Measurements from ENCODE around the gene ZNF746. TPM values are rescaled to one million over a fixed set of nuclear protein-coding genes. Genes with fewer than 3 reads are reported as not detected.

Gene ZNF746
- total and polyA plus RNA-seq, 9 of the 15 experiments (the other 6 are each of a cell fraction or from before 2014, with no cell fraction given): 1.7 to 31.6 (median 13.3) TPM

GRCh38 chr7:149474309-149475120, 23.1 kb downstream of the ZNF746 start:
- TF ChIP-seq NFE2L1 (tag; IDR thresholded peaks at IDR 0.05; ENCODE audit: borderline replicate concordance, low read depth) (no peak), CTCF (IDR thresholded peaks at IDR 0.05 in 2 of 3, conservative IDR thresholded peaks at IDR 0.05 in 1 of 3; ENCODE audit: insufficient read depth in 2 of 3, low read depth in 1 of 3, low read length in 3 of 3) (0 out of 6 replicates have a peak, but pooled peaks of 2 of the 3 experiments have one; percentile 16 to 19), HIVEP1 (CRISPR knock-in tag; IDR thresholded peaks at IDR 0.05) (no peak), RBFOX2 (IDR thresholded peaks at IDR 0.05; ENCODE audit: low read depth, low read length) (0 out of 2 replicates have a peak, but pooled peaks have one; percentile 9), POLR2G (IDR thresholded peaks at IDR 0.05; ENCODE audit: low read depth, low read length) (peak; percentile 32; the same call in 1 of the 2 replicates), POU5F1 (IDR thresholded peaks at IDR 0.05; ENCODE audit: borderline replicate concordance, low read depth, low read length, partially characterized antibody) (no peak), CTCFL (IDR thresholded peaks at IDR 0.05; ENCODE audit: borderline replicate concordance, insufficient read depth, low read depth, low read length, poor library complexity, severe bottlenecking) (peak; percentile 68), NFIC (IDR thresholded peaks at IDR 0.05) (peak; percentile 82), RBBP5 (IDR thresholded peaks at IDR 0.05; ENCODE audit: borderline replicate concordance, insufficient read depth, low read length, poor library complexity, severe bottlenecking) (peak; percentile 27), HMGN3 (IDR thresholded peaks at IDR 0.05; ENCODE audit: borderline replicate concordance, extremely low read depth, insufficient read length, low read depth, low read length) (peak; percentile 17)
- TF ChIP-seq, protein P1, sequence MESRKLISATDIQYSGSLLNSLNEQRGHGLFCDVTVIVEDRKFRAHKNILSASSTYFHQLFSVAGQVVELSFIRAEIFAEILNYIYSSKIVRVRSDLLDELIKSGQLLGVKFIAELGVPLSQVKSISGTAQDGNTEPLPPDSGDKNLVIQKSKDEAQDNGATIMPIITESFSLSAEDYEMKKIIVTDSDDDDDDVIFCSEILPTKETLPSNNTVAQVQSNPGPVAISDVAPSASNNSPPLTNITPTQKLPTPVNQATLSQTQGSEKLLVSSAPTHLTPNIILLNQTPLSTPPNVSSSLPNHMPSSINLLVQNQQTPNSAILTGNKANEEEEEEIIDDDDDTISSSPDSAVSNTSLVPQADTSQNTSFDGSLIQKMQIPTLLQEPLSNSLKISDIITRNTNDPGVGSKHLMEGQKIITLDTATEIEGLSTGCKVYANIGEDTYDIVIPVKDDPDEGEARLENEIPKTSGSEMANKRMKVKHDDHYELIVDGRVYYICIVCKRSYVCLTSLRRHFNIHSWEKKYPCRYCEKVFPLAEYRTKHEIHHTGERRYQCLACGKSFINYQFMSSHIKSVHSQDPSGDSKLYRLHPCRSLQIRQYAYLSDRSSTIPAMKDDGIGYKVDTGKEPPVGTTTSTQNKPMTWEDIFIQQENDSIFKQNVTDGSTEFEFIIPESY (CRISPR knock-in tag; IDR thresholded peaks at IDR 0.05): peak; percentile 90
- CTCF ChIA-PET (ENCODE audit: low intra/inter-chr PET ratio): no interaction called here
- no peak overlapping the region for H3K27ac ChIP-seq (ENCODE audit: extremely low read depth, low read depth, low read length)
- H3K9me1 ChIP-seq (ENCODE audit: control insufficient read depth, insufficient read depth, low read length): no peaks in the 10 kb centered on the region
- no TSS peak for BruUV-seq (replicated peaks)
- no peak for DNase-seq (ENCODE audit: extremely low read depth in 1 of 4, low spot score in 3 of 4)
- no peaks in the 10 kb centered on the region for H4K20me1 ChIP-seq (replicated peaks; ENCODE audit: control insufficient read depth, insufficient read depth, low read length)
- ATAC-seq: no peak
- in situ Hi-C loops (cut with MboI) (no loop called here), intact Hi-C loops (cut with micrococcal nuclease) (loop anchor here (5.0 kb wide), 1 partner anchor 687 kb away; no protein-coding TSS in a partner anchor)
- H3K9ac ChIP-seq (ENCODE audit: insufficient read depth in 1 of 2, low read depth in 2 of 2, low read length in 2 of 2): no peak overlapping the region
- no peak overlapping the region for H3K4me3 ChIP-seq
- H3K4me1 ChIP-seq (replicated peaks in 1 of 2; ENCODE audit: control insufficient read depth in 2 of 2, insufficient read depth in 2 of 2, low read length in 2 of 2): no peaks in the 10 kb centered on the region; a peak in 1 of 5 replicates
- no peaks in the 10 kb centered on the region for H3K27me3 ChIP-seq (ENCODE audit: control insufficient read depth in 2 of 2, insufficient read depth in 2 of 2, low read length in 2 of 2)
- POLR2A ChIA-PET: interaction anchor here (0.6 to 1.8 kb wide), 3 partner anchors 8 to 218 kb away, joined by 3 to 5 read pairs (median 4); partner anchors contain the start of gene ZNF777
- H3K9me3 ChIP-seq (replicated peaks; ENCODE audit: control insufficient read depth, insufficient read depth, low read depth, low read length): no peaks in the 10 kb centered on the region
- FAIRE-seq: no peak
- peaks cover 69% of the 10 kb centered on the region for H3K36me3 ChIP-seq (ENCODE audit: control insufficient read depth, insufficient read depth, low read length)
- H3K79me2 ChIP-seq (ENCODE audit: control insufficient read depth, insufficient read depth, low read length): 0 out of 3 replicates have a peak, but pooled peaks cover 2% of the 10 kb centered on the region
- H3K4me2 ChIP-seq (ENCODE audit: insufficient read depth, low read length): no peak overlapping the region
- no peak overlapping the region for H2AFZ ChIP-seq (ENCODE audit: low read depth, low read length)
- WGBS (ENCODE audit: insufficient coverage, low coverage, missing lambda C conversion rate): 96% methylated on average over 73 of the region's 77 CpGs

Data from K562 (cell line).